Bronchial epithelial cell (primary cell): ENCODE results near the gene RNF19B. TPM values are rescaled to one million over a fixed set of nuclear protein-coding genes. Genes with fewer than 3 reads are reported as not detected.

Source experiments
- DNase-seq: peaks from one replicate; pipeline ENCODE4 v3.0.0-alpha.2; 2010; ENCODE audit warnings: low read depth
- FAIRE-seq: peaks from 2 replicates; lab custom pipeline; 2011; peaks lifted over from hg19 to GRCh38; lab: Jason Lieb, UNC
- H3K27me3 ChIP-seq: 2 replicates; pipeline ENCODE4 v1.5.1; 2011; ENCODE audit warnings: low read length; ENCODE audit not compliant: control insufficient read depth, insufficient read depth
- H3K36me3 ChIP-seq: 2 replicates; pipeline ENCODE4 v1.5.1; 2011; ENCODE audit warnings: low read length; ENCODE audit not compliant: control insufficient read depth, insufficient read depth
- H3K4me3 ChIP-seq: 2 replicates; pipeline ENCODE4 v1.5.1; 2011; ENCODE audit warnings: mild to moderate bottlenecking, low read depth, low read length, control low read depth
- CTCF ChIP-seq: IDR thresholded peaks from 2 replicates; pipeline ENCODE4 v1.5.1; 2011; ENCODE audit warnings: mild to moderate bottlenecking, moderate library complexity, low read length, control low read depth, inconsistent platforms; ENCODE audit not compliant: insufficient read depth, severe bottlenecking
- total RNA-seq: library from RNA; depleted of rRNA; stranded (reverse); fragments of >200 nt; gene quantifications from 2 replicates; pipeline ENCODE4 v1.2.1, GENCODE V29; 2014

RNF19B gene
- total RNA-seq, 1 donor from 2014 or later = 32.6 TPM

DNA sequence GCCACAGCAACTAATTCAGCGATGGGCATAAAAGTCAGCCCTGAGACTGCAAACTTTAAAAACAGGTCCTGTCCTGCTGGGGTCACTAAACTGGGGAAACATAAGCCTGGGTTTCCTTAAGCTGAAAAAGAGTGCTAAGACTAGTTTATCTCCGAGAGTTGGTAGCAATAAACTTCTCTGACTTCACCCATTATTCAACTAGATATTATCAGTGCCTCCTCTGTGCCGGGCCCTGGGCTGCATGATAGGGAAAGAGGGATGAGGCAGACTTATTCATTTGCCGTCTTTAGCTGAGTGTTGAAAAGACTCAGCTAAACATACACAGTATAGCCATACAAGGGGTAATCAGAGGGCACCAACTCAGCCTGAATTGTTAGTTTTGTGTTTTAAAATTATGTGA is 39.0 kb upstream of the RNF19B start:
- TF ChIP-seq CTCF = no peak
- no peaks in the 10 kb centered on the region for H3K27me3 ChIP-seq
- no peak for DNase-seq
- peaks cover 4% of the 10 kb centered on the region for H3K36me3 ChIP-seq
- no peak for FAIRE-seq
- no peak overlapping the region for H3K4me3 ChIP-seq

GRCh38 chr1:33002006-33002405 is 37.4 kb upstream of the RNF19B start:
- H3K36me3 ChIP-seq = peaks cover 1% of the 10 kb centered on the region
- no peak overlapping the region for H3K4me3 ChIP-seq
- FAIRE-seq (no peak), DNase-seq (no peak)
- no peaks in the 10 kb centered on the region for H3K27me3 ChIP-seq
- no peak for TF ChIP-seq CTCF

GRCh38 chr1:33001282-33001681 is 36.7 kb upstream of the RNF19B start:
- FAIRE-seq (no peak), DNase-seq (no peak)
- Histone ChIP-seq H3K4me3 (no peak overlapping the region), H3K36me3 (peaks cover 1% of the 10 kb centered on the region), H3K27me3 (no peaks in the 10 kb centered on the region)
- peak; percentile 26 for TF ChIP-seq CTCF

DNA sequence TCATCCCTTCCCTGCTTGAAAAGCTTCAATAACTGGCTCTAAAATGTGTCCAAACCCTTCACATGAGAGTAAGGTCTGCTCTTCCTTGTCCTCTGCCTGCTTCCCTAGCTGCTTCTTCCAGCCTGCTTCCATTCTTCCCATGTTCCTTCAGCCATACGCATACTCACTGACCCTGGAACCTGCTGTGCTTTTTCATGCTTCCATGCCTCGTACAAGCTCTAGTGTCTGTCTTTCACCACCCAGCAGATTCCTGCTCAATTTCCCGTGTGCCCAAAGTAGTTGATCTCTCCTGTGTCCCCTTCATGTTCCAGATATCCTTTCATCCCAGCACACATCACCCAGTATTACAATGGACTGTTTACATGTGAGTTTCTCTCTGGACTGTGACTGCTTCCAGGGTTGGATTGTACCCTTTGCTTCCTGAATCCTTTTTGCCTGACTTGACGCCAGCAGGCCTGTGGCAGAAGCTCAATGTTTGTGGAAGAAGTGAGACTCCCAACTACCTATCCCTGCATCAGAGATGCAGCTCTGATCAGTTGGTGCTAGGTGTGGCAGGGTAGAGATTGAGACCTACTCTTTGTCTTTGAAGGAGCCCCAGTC is 35.9 kb upstream of the RNF19B start:
- no peak for DNase-seq
- Histone ChIP-seq H3K4me3 (no peak overlapping the region), H3K36me3 (peaks cover 1% of the 10 kb centered on the region), H3K27me3 (no peaks in the 10 kb centered on the region)
- no peak for TF ChIP-seq CTCF
- no peak for FAIRE-seq

DNA sequence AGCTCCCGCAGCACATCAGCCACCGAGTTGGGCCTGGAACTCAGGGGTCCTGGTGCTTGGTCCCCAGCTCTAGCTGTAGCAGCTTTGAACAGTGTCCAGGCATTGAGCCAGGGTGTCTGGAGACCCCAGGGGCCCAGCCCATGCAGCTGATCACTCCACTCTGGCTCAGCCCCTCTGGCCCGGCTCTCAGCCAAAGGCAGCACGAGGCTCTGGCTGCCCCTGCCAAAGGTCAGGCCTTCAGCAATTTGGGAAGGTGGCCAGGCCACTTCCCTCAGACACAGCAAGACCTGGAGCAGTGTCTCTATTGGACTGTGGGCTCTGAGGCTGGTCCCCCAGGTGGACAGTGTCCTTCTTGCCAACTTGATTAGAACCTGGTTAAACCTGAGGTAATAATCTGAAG is 34.4 kb upstream of the RNF19B start:
- H3K27me3 ChIP-seq = no peaks in the 10 kb centered on the region
- FAIRE-seq = no peak
- no peak for DNase-seq

More for the DNA sequence above, 34.4 kb upstream of the RNF19B start:
- peaks cover 1% of the 10 kb centered on the region for H3K36me3 ChIP-seq
- H3K4me3 ChIP-seq = no peak overlapping the region
- TF ChIP-seq CTCF = no peak
